GM21381 (cell line): ENCODE data around the gene ASB15.

ENCODE experiments used
- ATAC-seq: cut with Tn5 transposase; IDR thresholded peaks from one replicate; pipeline ENCODE4 v1.9.1; 2021; ENCODE audit warnings: mild to moderate bottlenecking, moderate library complexity; ENCODE audit not compliant: unreplicated experiment

Gene ASB15

GRCh38 chr7:123661765-123662164 lies 60.1 kb downstream of the ASB15 start:
- no peak for ATAC-seq

- no peak for ATAC-seq
Measured at GRCh38 chr7:123662293-123662692, 60.7 kb downstream of the ASB15 start.

GRCh38 chr7:123662755-123663154 lies 61.1 kb downstream of the ASB15 start:
- no peak for ATAC-seq

- ATAC-seq = no peak
Measured at GRCh38 chr7:123663200-123663599, 61.6 kb downstream of the ASB15 start.

GRCh38 chr7:123665157-123665556 lies 63.5 kb downstream of the ASB15 start:
- ATAC-seq = no peak

GRCh38 chr7:123665896-123666295 lies 64.3 kb downstream of the ASB15 start:
- ATAC-seq = no peak

GRCh38 chr7:123666492-123666891 lies 64.9 kb downstream of the ASB15 start:
- ATAC-seq = no peak

GRCh38 chr7:123669485-123669884 lies 67.9 kb downstream of the ASB15 start:
- ATAC-seq = no peak

- ATAC-seq = no peak
Measured at GRCh38 chr7:123673137-123673732, 71.6 kb downstream of the ASB15 start.

- no peak for ATAC-seq
Measured at GRCh38 chr7:123673752-123674398, 72.3 kb downstream of the ASB15 start.

- no peak for ATAC-seq
Measured at GRCh38 chr7:123674399-123675180, 73.0 kb downstream of the ASB15 start.

- ATAC-seq = no peak
Measured at GRCh38 chr7:123675181-123675473, 73.5 kb downstream of the ASB15 start.

- ATAC-seq = no peak
Measured at GRCh38 chr7:123677061-123677715, 75.6 kb downstream of the ASB15 start.

- no peak for ATAC-seq
Measured at GRCh38 chr7:123679614-123680013, 78.0 kb downstream of the ASB15 start.

- ATAC-seq = no peak
Measured at GRCh38 chr7:123680580-123680979, 79.0 kb downstream of the ASB15 start.

- ATAC-seq = no peak
Measured at GRCh38 chr7:123681561-123681960, 79.9 kb downstream of the ASB15 start.

- ATAC-seq = no peak
Measured at GRCh38 chr7:123682690-123683089, 81.1 kb downstream of the ASB15 start.

- ATAC-seq = no peak
Measured at GRCh38 chr7:123687161-123687560, 85.5 kb downstream of the ASB15 start.

GRCh38 chr7:123687727-123688126 lies 86.1 kb downstream of the ASB15 start:
- ATAC-seq = no peak
